ENCODE data around the gene PPM1F.
A peak's percentile ranks its signal among the peaks of the same experiment; 100 is the strongest.

The PPM1F gene

DNA sequence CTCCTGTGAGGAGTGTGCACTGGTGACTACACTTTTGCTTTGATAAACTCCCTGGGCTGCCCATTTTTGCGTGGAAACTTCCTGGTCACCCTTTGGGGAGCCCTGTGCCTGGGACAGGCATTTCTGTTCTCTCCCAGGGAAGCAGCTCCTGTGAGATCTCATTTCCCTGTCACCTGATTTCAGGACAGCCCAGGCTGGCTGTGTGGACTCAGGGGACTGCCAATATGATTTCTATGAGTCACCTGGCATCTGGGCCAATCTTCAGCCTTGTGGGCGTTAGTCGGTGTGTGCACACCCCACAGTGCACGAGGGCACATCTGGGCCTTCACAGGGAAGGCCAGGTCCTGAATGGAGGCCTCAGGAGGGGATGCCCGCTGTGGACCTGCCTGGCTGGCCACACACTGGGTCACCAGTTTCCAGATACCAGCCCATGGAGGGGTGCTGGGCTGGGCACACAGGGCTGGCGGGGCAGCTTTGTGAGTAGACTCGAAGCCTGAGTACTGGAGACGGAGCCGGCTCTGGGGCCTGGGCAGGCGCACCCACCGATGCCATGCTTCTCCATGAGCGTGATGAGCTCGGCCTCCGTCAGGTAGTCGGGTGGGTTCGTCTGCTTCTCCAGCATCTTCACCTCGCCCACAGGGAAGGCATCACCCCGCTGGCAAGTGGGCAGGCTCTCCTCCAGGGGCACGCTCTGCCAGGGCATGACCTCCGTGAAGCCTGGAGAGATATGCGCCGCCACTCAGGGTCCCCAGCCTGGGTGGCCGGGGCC, 9.4 kb upstream of the PPM1F start:
- DNase-seq, result peak in 1 of 10 donors; percentile 75
- intact Hi-C loops (cut with DNase I), result no loop called here

DNA sequence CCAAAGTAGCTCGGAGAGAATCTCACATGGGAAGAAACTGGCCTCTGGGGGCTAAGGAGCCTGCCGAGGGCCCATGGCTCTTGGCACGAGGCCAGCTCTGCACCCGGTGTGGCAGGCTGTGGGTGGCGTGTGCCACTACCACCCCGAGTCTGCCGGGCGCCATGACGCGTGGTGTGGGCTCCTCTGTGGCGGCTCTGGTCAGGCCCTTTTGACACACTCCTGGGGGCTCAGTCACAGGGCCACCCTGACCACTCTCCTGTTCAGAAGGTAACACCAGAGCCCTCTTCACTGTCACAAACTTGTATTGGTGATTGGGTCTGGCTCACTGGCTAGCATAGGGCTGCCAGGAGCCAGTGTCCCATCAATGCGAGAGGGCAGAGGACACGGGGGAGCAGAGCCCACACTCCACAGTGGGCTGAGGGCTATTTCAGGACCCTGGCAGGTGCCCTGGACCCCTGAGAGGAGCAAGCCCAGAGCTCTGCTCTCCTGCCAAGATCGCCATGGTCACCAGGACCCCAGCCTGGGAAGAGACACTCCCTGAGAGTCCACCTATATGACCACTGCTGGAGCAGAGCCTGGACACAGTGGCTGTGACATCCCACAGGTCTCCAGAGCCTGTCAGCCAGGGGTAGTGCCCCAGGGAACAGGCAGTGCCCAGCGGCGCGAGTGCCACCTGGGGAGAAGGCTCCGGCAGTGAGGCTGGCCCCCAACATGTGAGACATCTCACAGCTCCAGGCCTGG, 8.6 kb upstream of the PPM1F start:
- DNase-seq, result peak in 1 of 10 donors; percentile 68
- intact Hi-C loops (cut with DNase I), result no loop called here

DNA sequence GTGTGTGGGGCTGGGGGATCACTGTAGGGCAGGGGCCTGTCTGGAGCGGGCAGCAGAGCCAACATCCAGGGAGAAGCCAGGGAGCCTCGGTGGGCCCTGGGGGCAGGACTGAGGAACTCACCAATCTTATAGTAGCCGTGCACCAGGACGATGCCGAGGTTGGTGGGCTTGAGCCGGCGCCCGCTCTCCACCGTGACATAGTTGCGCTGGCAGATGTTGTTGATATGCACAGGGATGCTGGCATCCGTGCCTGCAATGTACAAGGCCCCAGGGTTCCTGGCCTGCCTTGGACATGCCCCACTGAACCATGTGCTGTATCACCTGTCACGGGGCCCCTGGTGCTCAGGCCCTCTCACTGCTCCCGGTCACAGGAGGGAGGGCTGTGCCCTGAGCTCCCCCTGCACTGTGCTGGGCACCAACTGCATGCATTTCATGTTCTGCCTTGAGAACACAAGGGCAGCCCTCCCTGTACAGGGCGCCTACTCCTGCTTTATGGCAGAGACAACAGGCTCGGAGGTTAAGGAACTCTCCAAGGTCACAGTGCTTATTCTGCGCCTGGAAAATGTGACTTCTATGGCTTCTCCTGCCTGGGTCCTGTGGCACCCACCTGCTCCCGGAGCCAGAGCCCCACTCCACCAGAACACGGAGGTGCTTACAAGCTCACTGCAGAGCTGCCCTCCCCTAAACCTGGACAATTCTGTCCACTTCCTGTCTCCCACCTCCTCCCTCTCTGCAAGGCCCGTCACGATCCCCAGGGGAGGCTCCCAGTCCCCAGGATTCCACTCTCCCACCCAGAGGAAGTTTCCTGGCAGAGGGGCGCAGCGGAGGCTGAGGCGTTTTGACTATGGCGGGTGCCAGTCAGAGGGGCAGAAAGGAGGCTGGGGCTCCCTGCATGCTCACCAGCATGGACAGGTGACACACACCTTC, 7.8 kb upstream of the PPM1F start:
- peak in 1 of 10 donors; percentile 51 for DNase-seq
- intact Hi-C loops (cut with DNase I), result no loop called here

GRCh38 chr22:21959274-21960074, 6.8 kb upstream of the PPM1F start:
- DNase-seq, result peak in 1 of 10 donors; percentile 50
- intact Hi-C loops (cut with DNase I), result no loop called here

DNA sequence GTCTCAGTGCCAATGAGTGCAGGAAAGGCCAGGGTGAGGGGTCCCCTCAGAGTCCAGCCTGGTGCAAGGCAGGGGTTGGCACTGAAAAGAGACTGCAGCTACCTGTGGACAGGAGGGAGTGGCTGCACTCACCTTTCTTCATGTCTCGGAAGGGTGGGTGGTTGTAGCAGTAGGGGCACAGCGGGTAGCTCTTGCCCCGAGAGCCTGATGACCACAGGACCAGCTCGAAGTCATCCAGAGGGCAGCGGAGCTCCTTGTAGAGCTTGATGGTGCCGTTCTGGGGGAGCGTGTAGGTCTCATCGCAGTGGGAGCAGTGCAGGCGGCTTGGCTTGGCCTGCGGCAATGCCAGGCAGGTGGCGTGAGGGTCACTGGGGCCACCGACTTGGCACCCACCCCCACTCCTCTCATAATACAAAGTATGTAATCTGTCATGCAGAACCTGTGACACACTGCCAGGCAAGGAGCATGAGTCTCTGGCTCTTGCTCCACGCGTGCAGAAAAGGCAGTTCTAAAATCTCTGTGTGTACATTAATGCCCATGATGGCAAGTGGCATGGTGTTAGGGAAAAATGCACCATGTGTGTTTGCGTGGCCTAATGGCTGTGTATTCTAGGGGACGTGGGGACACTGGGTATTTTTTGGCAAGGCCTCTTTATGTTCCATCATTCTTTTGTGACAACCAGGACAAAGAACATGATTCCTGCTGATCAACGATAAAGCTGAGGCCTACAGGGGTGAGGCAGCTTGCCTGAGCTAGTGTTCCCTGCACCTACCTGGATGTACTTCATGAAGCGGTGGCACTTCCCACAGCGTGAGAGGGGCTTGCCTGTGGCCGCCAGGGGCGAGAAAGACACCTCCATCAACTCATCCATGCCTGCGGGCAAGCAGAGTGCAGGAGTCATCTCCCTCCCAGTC, 6.0 kb upstream of the PPM1F start:
- DNase-seq, result peak in 1 of 10 donors; percentile 65
- intact Hi-C loops (cut with DNase I), result no loop called here

DNA sequence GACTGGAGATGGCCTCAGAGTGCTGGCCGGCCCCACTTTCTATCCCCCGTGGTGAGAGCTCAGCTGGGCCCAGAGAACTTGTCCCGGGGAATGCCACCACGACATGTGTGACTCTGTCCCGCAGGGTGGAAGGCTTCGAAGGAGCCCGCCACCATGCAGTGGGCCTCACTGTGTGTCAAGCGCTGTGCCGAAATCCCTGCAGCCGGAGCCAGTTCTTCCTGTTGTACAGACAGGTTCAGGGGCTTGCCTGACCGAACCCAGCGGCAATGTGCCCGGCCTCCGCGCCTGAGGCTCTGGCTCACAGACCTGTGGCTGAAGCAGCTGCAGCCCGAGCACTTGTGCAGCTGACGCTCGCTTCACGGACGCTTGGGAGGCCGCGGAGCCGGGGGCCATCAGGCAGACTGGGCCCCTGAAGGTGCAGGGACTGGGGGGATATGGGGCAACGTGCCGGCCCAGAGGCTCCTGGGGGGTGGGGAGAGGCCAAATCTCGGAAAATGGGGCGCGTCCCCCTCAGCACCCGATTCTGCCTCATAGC, 650 bp downstream of the PPM1F start:
- DNase-seq, result peak in 5 of 10 donors; percentile 20 to 91 (median 85)
- intact Hi-C loops (cut with DNase I), result loop anchor here (2.0 kb wide), 2 partner anchors 13 to 239 kb away; no protein-coding TSS in a partner anchor

GRCh38 chr22:21951062-21951461, 1.6 kb downstream of the PPM1F start:
- intact Hi-C loops (cut with DNase I), result no loop called here
- DNase-seq, result no peak

GRCh38 chr22:21949948-21950347, 2.7 kb downstream of the PPM1F start:
- DNase-seq, result no peak
- intact Hi-C loops (cut with DNase I), result no loop called here

DNA sequence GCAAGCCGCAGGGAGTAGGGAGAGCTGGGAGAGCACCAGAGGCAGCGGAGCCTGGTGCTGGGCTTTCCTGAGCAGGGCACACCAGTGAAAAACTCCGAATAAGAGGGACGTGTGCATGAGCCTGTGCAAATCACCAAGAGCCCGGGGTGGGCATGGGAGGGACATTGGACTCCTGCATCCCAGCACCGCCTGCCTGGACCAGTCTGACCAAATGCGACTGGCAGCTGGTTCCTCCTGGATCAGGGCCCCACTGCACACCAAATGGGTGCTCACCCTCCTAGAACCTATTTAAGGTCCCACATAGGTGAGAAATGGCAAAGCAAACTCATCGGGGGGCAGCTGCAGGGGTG, 3.1 kb downstream of the PPM1F start:
- DNase-seq, result no peak
- intact Hi-C loops (cut with DNase I), result no loop called here

GRCh38 chr22:21948824-21949568, 3.7 kb downstream of the PPM1F start:
- intact Hi-C loops (cut with DNase I), result no loop called here
- DNase-seq, result no peak

DNA sequence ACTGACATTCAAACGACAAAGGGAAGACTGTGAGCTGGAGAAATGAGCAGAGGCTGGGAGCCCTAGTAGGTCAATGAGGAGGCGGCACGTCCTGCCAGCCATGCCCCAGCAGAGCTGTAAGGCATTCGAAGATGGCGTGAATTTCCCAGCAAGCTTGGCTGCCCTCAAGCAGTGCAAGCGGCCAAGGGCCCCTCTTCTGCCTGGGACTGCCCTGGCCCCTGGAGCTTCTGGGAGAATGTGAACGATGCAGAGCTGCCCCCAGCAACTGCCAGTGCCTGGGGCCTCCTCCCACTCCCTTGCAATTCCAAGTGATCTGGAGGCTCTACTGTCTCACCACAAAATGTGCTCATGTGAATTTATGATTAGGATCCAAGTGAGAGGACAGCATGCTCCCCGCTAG, 4.3 kb downstream of the PPM1F start:
- intact Hi-C loops (cut with DNase I), result no loop called here
- DNase-seq, result no peak

- DNase-seq, result peak in 1 of 10 donors; percentile 50
Measured at GRCh38 chr22:21947040-21948014, 5.3 kb downstream of the PPM1F start.

GRCh38 chr22:21946262-21946925, 6.3 kb downstream of the PPM1F start:
- intact Hi-C loops (cut with DNase I), result no loop called here
- no peak for DNase-seq

More at GRCh38 chr22:21947040-21948014, 5.3 kb downstream of the PPM1F start:
- intact Hi-C loops (cut with DNase I), result no loop called here

DNA sequence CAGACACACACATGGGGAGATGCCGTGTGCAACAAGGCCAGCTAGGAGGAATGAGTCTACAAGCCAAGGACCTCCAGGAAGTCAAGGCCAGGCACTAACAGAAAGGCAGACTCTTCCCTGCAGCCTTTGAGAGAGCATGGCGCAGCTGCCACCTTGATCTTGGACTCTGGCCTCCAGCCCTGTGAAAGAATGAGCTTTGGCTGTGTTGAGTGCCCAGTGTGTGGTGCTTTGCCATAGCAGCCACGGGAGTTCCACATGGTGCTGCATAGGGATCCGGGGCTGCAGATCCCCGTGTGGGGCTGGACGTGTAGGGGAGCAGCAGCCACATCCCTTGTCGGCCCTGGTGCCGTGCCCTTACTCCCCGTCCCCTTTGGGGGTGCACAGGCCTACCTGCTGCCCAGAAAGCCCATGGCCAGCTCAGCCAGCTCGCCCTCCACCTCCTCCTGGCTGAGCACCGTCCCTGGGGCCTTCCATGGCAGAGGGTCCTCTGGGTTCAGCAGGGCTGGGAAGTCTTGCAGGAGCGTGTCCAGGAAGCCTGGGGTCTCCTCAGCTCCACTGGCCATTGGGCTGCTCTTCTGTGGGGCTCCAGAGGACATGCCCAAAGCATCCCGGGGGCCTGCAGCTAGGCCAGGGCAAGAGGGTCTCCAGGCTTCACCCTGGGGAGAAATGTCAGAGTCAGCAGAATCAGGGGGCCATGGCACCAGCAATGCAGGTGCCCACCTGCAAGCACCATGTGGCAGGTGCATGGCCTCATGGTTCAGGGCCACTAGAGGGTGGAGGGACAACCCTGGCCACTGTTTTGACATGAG, 7.0 kb downstream of the PPM1F start:
- intact Hi-C loops (cut with DNase I), result no loop called here
- peak in 1 of 10 donors; percentile 56 for DNase-seq

DNA sequence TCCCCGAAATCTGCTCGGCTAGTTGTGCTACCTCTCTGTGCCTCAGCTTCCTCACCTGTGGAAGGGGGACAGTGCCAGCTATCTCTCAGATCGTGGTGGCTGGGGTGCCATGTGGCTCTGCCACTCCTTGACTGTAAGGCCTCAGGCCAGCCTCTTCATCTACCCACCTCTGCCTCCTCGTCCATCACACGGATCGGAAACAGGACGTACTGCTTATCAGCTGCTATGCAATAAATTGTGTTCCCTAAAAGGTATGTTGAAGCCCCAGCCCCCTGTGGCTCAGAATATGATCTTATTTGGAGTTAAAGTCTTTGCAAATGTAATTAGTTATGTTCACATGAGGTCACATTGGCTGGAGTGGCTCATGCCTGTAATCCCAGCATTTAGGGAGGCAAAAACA, 7.8 kb downstream of the PPM1F start:
- DNase-seq, result peak in 1 of 10 donors; percentile 30
- intact Hi-C loops (cut with DNase I), result no loop called here
